HG02981 (cell line): ENCODE measurements around the gene SPCS1.

Experiments used
- ATAC-seq: cut with Tn5 transposase; IDR thresholded peaks from one replicate; pipeline ENCODE4 v1.9.1; 2021; ENCODE audit warnings: mild to moderate bottlenecking, moderate library complexity; ENCODE audit not compliant: unreplicated experiment

The SPCS1 gene

GRCh38 chr3:52694528-52695189 lies 11.2 kb upstream of the SPCS1 start:
- ATAC-seq: no peak

GRCh38 chr3:52695798-52696671 lies 9.9 kb upstream of the SPCS1 start:
- ATAC-seq: no peak

DNA sequence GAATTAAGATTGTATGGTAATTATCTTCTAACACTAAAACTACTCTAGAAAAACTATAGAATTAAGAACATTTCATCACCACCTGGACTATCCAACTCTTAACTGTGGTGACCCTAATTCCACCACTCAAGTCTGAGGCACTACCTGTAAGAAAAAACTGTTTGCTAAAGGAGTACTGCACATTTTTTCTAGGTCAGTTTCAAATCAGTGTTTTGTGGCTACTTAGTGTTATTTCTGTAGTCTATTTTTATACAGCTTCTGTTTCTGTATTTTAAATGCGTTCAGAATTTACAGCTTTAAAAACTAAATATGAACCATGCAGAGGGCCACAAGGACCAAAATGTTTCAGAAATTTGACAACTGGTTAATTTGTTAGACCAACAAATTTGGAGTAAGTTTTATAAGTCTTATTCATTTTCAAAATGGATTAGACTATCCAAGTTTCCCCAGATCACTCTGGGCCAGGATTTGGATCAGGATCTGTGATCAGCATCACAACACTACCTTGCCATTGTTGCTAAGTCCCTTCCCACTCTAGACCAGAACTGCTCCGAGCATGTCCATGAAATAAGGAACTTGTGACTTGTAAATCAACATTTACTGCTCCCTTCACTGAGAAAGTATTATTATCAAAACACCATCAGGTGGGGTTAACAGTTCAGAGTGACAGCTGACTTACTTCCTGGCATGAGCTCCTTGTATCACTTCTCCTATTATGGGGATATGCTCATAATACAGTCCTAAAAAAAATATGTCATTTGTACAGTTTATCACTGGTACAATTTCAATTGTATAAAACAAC lies 8.9 kb upstream of the SPCS1 start:
- no peak for ATAC-seq

- ATAC-seq: no peak
These were observed 8.3 kb upstream of the SPCS1 start for GRCh38 chr3:52697632-52697965.

DNA sequence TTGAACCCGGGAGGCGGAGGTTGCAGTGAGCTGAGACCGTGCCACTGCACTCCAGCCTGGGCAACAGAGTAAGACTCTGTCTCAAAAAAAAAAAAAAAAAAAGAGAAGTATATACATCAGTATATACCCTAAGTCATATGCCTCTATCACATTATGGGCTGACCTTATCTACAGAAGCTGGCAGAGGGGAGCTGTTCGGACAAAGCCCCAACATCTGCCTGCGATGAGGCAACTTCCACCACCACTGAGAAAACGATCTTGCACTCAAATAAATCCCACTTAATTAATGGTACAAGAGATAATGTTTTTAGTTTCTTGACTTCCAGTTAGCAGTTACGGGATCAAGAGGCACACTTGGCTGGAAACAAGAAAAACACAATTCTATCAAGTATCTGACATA lies 2.6 kb upstream of the SPCS1 start:
- ATAC-seq: no peak

- no peak for ATAC-seq
These were observed 1.1 kb upstream of the SPCS1 start for GRCh38 chr3:52704611-52705437.

DNA sequence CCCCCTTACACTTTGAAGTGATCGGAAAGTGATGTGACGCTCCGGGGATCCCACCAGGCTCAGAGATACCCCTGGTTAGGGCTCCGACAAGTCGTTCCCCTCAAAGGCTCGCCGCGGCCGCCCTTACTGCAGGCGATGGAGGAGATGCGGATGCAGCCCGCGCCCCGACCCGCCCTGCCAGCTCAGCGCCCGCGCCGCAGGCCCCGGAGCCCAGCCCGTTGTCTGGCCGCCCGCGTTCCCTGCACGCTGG lies 543 bp upstream of the SPCS1 start:
- no peak for ATAC-seq

- no peak for ATAC-seq
These were observed 1.7 kb downstream of the SPCS1 start for GRCh38 chr3:52707585-52707984.

DNA sequence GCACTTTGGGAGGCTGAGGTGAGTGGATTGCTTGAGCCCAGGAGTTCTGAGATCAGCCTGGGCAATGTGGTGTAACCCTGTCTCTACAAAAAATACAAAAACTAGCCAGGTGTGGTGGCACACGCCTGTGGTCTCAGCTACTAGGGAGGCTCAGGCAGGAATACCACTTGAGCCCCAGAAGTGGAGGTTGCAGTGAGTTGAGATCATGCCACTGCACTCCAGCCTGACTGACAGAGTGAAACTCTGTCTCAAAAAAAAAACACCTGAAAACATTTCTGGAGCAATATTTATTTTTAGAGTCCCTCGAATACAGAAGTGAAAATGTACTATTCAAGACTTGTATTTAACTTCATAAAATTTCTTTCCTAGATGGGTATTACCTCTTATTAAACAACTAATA lies 4.6 kb downstream of the SPCS1 start:
- ATAC-seq: no peak

GRCh38 chr3:52712291-52713212 lies 6.6 kb downstream of the SPCS1 start:
- no peak for ATAC-seq

DNA sequence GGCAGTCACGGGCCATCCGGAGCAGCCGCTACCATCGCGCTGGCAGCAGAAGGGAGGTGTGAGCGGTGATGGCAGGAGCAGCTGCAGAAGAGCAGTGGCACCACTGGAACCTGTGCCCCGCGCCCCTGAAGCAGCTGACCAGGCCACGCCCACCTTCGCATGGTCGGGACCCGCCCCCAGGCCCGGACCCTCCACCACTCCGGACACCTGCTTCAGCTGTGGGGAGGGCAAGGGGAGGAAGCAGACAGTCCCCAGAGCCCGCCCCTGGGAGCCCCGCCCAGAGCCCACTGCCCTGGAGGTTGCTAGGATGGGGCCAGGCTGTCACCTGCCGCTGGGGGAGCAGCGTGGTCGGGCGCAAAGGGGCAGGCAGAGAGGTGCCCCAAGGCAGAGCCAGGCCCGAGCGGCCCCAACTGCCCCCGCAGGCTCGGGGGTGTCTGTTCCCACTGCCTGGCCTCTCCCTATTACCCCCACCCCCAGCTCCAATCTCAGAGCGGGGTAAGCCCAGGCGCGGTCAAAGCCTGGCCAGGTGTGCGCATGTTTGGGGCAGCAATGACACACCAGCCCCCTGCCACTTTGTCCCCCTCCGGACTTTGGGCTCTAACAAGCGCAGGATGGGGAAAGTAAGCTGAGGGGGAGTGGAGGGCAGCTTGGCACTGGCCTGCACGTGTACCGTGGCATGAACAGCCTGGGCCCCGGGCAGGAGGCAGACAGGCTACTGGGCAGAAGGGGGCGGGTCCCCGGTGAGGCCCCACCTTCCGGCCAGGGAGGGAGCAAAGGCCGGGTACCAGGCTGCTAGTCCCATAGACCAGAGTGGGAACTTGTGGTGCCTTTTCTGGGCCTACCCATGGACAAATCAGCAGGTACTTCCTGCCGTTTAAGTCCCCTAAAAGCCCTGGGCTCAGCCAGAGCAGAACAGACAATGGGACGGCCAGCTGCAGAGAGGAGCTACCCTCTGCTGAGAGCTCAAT lies 8.7 kb downstream of the SPCS1 start:
- ATAC-seq: no peak

GRCh38 chr3:52715714-52716305 lies 9.9 kb downstream of the SPCS1 start:
- no peak for ATAC-seq

DNA sequence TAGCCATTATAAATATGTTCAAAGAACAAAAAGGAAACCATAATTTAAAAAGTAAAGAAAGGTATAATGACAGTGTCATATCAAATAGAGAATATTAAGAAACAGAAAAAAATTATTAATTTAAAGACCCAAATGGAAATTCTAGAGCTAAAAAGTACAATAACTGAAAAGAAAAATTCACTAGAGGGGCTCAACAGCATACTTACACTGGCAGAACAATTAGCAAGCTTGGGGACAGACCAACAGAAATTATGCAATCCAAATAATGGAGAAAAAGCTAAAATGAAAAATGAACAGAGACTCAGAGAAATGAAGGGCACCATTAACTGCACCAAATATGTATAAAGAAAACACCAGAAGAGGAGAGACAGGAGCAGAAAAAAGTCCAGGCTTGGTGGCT lies 13.7 kb downstream of the SPCS1 start:
- no peak for ATAC-seq

DNA sequence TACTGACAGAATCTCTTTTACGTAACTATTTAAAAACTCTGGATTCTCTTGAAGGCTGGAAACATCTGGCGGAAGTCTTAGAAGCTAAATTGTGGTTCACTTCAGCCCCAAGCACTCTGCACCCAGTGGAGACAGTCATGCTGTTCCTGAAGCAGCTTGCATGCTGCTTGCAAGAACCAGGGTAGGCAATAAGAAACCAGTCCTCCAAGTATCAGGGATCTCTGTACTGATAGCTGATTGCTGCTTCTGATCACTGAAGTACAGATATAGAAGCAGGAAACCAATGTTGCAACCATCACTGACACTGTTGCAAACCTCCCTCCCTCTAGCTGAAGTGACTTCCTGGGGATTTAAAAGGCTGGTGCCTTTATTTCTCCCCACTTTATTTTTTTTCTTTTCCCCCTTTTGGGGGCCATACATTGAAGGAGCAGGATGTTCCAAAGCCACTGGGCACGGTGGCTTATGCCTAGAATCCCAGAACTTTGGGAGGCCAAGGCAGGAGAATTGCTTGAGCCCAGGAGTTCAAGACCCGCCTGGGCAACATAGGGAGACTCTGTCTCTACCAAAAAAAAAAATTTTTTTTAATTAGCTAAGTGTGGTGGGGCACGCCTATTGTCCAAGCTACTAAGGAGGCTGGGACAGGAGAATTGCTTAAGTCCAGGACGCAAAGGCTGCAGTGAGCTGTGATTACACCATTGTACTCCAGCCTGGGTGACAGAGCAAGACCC lies 15.3 kb downstream of the SPCS1 start:
- ATAC-seq: no peak

- no peak for ATAC-seq
These were observed 15.8 kb downstream of the SPCS1 start for GRCh38 chr3:52721730-52722008.

DNA sequence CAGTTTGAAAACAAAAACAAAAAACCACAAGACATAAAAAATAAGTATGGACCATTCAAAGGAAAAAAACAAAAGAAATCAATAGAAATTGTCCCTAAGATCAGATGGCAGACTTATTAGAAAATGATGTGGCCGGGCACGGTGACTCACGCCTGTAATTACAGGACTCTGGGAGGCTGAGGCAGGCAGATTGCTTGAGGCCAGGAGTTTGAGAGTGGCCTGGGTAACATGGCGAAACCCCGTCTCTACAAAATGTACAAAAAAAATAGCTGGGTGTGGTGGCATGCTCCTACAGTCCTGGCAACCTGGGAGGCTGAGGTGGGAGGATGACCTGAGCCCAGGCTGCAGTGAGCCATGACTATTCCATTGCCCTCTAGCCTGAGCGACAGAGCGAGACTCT lies 16.6 kb downstream of the SPCS1 start:
- ATAC-seq: no peak

DNA sequence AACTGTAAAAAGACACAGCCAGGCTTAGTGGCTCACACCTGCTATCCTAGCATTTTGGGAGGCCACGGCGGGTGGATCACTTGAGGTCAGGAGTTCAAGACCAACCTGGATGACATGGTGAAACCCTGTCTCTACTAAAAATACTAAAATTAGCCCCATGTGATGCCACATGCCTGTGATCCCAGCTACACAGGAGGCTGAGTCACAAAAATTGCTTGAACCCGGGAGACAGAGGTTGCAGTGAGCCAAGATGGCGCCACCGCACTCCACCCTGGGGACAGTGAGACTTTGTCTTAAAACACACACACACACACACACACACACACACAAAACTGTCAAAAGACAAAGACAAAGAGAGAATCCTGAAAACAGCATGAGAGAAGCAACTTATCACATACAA lies 18.0 kb downstream of the SPCS1 start:
- ATAC-seq: no peak

DNA sequence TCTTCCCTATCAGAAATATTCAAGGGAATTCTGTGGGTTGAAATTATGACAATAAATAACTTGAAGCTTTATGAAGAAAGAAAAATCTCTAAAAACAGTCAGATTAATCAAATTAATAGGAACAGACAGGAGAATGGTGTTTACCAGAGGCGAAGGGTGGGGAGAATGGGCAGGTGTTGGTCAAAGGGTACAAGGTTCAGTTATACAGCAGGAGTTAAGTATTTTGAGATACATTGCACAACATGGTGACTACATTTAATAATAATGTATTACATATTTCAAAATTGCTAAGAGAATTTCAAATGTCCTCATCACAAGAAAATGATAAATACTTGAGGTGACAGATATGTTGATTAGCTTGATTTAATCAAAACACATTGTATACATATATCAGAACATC lies 18.6 kb downstream of the SPCS1 start:
- ATAC-seq: no peak
